Progenitor cell of endocrine pancreas (in vitro differentiated cells): Measurements from ENCODE around the gene TCF20. TPM values are rescaled to one million over a fixed set of nuclear protein-coding genes. Genes with fewer than 3 reads are reported as not detected.

Source experiments
- DNase-seq: peaks from one replicate; pipeline ENCODE4 v3.0.0; 2021; ENCODE audit warnings: low spot score; ENCODE audit not compliant: unreplicated experiment
- H3K27ac Mint-ChIP-seq: 2 replicates; pipeline ENCODE4 v1.8.0; 2021; ENCODE audit warnings: mild to moderate bottlenecking, moderate library complexity, mixed read lengths
- H3K27me3 Mint-ChIP-seq: 2 replicates; pipeline ENCODE4 v1.8.0; 2021; ENCODE audit warnings: mixed read lengths
- H3K36me3 Mint-ChIP-seq: 2 replicates; pipeline ENCODE4 v1.8.0; 2022; ENCODE audit warnings: mixed read lengths; ENCODE audit not compliant: insufficient read depth
- H3K4me1 Mint-ChIP-seq: 2 replicates; pipeline ENCODE4 v1.8.0; 2021; ENCODE audit warnings: low read depth, mixed read lengths
- H3K4me3 Mint-ChIP-seq: 2 replicates; pipeline ENCODE4 v1.8.0; 2021; ENCODE audit warnings: low read depth, mild to moderate bottlenecking, moderate library complexity, mixed read lengths
- H3K9me3 Mint-ChIP-seq: 2 replicates; pipeline ENCODE4 v1.8.0; 2021; ENCODE audit warnings: low read depth, mixed read lengths
- total RNA-seq: library from RNA; stranded (reverse); gene quantifications from 2 replicates; pipeline ENCODE4 v1.2.1, GENCODE V29; 2021
- TF ChIP-seq, protein P1 (sequence below): fragments of 200-600 bp; sonication (generic); IDR thresholded peaks from one replicate; pipeline ENCODE4 v1.5.0; 2021; ENCODE audit warnings: antibody characterized with exemption, mild to moderate bottlenecking; ENCODE audit not compliant: unreplicated experiment

The TCF20 gene
- total RNA-seq, 1 donor from 2014 or later = 68.5 TPM

DNA sequence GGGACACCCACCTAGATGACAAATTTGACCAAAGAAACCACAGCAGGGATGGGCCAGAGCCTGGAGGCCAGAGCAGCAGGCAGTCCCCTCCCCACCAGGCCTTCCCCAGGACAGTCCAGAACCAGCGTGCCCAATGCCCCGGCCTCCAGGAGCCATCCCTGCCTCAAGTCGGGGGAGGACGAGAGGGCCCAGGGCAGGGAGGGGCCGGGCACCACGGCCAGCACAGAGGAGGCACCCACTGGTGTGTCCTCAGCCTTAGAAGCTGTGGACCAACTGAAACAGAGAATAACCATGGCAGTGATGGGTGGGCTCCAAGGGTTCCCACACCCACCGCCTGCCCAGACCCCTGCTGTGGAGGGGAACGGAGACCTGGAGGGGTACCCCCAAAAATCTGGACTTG, 28.3 kb upstream of the TCF20 start:
- H3K27ac Mint-ChIP-seq = no peak overlapping the region
- H3K36me3 Mint-ChIP-seq = no peaks in the 10 kb centered on the region
- H3K9me3 Mint-ChIP-seq = no peaks in the 10 kb centered on the region
- peaks cover 17% of the 10 kb centered on the region for H3K27me3 Mint-ChIP-seq
- TF ChIP-seq, protein P1, sequence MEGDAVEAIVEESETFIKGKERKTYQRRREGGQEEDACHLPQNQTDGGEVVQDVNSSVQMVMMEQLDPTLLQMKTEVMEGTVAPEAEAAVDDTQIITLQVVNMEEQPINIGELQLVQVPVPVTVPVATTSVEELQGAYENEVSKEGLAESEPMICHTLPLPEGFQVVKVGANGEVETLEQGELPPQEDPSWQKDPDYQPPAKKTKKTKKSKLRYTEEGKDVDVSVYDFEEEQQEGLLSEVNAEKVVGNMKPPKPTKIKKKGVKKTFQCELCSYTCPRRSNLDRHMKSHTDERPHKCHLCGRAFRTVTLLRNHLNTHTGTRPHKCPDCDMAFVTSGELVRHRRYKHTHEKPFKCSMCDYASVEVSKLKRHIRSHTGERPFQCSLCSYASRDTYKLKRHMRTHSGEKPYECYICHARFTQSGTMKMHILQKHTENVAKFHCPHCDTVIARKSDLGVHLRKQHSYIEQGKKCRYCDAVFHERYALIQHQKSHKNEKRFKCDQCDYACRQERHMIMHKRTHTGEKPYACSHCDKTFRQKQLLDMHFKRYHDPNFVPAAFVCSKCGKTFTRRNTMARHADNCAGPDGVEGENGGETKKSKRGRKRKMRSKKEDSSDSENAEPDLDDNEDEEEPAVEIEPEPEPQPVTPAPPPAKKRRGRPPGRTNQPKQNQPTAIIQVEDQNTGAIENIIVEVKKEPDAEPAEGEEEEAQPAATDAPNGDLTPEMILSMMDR = no peak
- no peak overlapping the region for H3K4me3 Mint-ChIP-seq
- DNase-seq = no peak
- H3K4me1 Mint-ChIP-seq = peaks cover 17% of the 10 kb centered on the region

DNA sequence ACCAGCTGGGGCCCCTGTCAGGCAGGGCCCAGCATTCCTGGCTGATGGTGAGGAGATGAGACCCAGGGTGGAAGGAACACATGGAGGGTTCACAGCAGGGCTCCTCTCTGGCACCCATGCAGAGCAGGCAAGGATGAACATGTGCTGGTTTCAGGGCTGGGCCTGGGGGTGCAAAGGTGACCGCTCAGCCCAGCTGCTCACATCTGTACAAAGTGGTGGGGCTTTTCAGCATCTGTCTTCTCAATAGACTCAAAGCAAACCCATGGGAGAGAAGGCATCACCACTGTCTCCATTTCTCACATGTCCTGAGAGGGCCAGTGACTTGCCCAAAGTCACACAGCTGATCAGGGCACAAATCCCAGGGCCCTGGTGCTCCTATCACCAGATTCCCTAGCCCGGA, 27.3 kb upstream of the TCF20 start:
- no peaks in the 10 kb centered on the region for H3K9me3 Mint-ChIP-seq
- H3K4me3 Mint-ChIP-seq = no peak overlapping the region
- TF ChIP-seq, protein P1 = no peak
- no peak for DNase-seq
- no peak overlapping the region for H3K27ac Mint-ChIP-seq
- peaks cover 22% of the 10 kb centered on the region for H3K4me1 Mint-ChIP-seq
- H3K36me3 Mint-ChIP-seq = no peaks in the 10 kb centered on the region
- peaks cover 10% of the 10 kb centered on the region for H3K27me3 Mint-ChIP-seq

- Mint-ChIP-seq H3K4me3 (no peak overlapping the region), H3K36me3 (no peaks in the 10 kb centered on the region), H3K27ac (no peak overlapping the region), H3K27me3 (peaks cover 10% of the 10 kb centered on the region), H3K4me1 (peaks cover 27% of the 10 kb centered on the region), H3K9me3 (no peaks in the 10 kb centered on the region)
- TF ChIP-seq, protein P1 = no peak
- no peak for DNase-seq
These were observed 26.4 kb upstream of the TCF20 start for GRCh38 chr22:42296883-42297282.

DNA sequence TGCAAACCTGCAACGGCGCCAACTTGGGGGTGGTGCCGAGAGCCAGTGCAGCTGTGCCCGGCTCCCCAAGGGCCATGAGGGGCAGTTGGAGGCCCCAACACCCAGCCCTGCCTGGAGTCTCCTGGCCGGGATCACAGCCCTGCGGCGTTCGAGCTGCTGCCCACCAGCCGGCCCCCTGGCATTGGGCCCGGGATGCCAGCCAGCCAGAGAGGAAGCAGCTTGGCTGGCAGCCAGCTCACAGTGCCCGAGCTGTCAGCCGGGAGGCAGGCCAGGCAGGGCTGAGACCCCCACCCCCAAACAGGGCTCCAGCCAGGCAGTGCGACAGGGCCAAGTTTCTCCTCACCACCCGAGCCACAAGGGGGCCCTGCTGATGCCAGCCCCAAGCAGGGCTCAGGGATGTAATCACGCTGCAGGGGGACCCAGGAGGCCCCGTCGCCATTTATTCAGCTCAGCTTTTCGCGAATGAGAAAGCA, 26.0 kb upstream of the TCF20 start:
- peaks cover 27% of the 10 kb centered on the region for H3K4me1 Mint-ChIP-seq
- H3K4me3 Mint-ChIP-seq = no peak overlapping the region
- no peak for DNase-seq
- TF ChIP-seq, protein P1 = no peak
- H3K27me3 Mint-ChIP-seq = peaks cover 10% of the 10 kb centered on the region
- no peak overlapping the region for H3K27ac Mint-ChIP-seq
- no peaks in the 10 kb centered on the region for H3K36me3 Mint-ChIP-seq
- no peaks in the 10 kb centered on the region for H3K9me3 Mint-ChIP-seq

- no peaks in the 10 kb centered on the region for H3K36me3 Mint-ChIP-seq
These were observed 23.9 kb upstream of the TCF20 start for GRCh38 chr22:42294034-42294985.

More at GRCh38 chr22:42294034-42294985, 23.9 kb upstream of the TCF20 start:
- Mint-ChIP-seq H3K27me3 (no peaks in the 10 kb centered on the region), H3K27ac (no peak overlapping the region), H3K4me1 (peaks cover 19% of the 10 kb centered on the region), H3K4me3 (no peak overlapping the region), H3K9me3 (no peaks in the 10 kb centered on the region)
- TF ChIP-seq, protein P1 = no peak
- peak; percentile 72 for DNase-seq
